ENCODE data around the gene NEK11. TPM values are rescaled to one million over a fixed set of nuclear protein-coding genes. Genes with fewer than 3 reads are reported as not detected.

NEK11 gene
- total RNA-seq, 1 donor from 2014 or later, result 7.1 TPM

DNA sequence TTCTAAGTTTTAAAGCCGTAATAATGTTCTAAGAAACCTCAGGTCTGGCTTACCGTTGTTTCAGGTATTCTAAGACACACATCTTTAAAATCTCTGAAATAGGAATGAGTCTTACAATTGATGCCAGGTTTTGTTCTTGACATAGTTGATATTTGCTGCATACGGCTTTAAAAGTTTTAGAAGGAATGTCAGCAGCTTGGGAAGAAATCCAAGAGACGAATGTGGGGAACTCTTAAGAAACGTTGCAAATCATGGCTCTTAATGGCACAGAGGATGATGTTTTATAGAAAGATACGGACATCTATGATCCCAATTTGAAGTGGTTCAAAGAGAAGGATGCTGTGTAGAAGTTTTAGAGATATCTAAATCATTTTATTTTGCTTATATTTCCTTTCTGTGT is 366.4 kb downstream of the NEK11 start:
- no peak overlapping the region for H3K4me3 Mint-ChIP-seq (ENCODE audit: unreplicated experiment)

DNA sequence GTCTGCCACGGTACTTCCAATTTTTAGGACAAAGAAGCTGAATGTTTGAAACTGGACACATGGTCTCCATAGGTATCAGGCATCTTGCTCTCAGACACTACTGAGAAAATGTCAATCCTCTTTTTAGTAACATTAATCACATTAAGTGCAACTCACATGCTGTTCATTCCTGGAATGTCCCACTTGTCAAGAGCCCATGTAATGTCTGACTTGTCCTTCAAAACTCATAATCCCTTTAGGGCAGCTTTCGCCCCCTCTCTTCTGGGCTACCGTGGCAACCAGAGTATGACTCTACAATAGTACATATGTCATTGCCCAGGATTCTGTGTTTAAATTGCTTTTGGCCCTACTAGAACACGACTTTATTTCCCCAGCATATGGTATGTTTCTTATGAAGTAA is 367.2 kb downstream of the NEK11 start:
- Histone ChIP-seq H3K27me3 (ENCODE audit: insufficient read depth, low read length) (no peaks in the 10 kb centered on the region), H3K4me2 (ENCODE audit: low read length) (no peak overlapping the region), H3K9me3 (ENCODE audit: insufficient read depth, low read depth, low read length) (peaks cover 2% of the 10 kb centered on the region), H3K9ac (ENCODE audit: low read length) (no peak overlapping the region), H3K27ac (ENCODE audit: low read depth, low read length) (no peak overlapping the region), H3K4me1 (ENCODE audit: insufficient read depth, low read length) (no peaks in the 10 kb centered on the region), H2AFZ (ENCODE audit: low read depth, low read length) (no peak overlapping the region), H4K20me1 (ENCODE audit: insufficient read depth, low read length) (no peaks in the 10 kb centered on the region), H3K79me2 (ENCODE audit: insufficient read depth, low read length) (no peaks in the 10 kb centered on the region), H3K36me3 (ENCODE audit: insufficient read depth, low read length) (no peaks in the 10 kb centered on the region), H3K4me3 (ENCODE audit: insufficient read depth, low read depth, low read length) (no peak overlapping the region)
- Mint-ChIP-seq H3K9me3 (ENCODE audit: unreplicated experiment) (no peaks in the 10 kb centered on the region), H3K27ac (ENCODE audit: unreplicated experiment) (no peak overlapping the region), H3K4me3 (ENCODE audit: unreplicated experiment) (no peak overlapping the region), H3K27me3 (ENCODE audit: low read depth, unreplicated experiment) (no peaks in the 10 kb centered on the region), H3K36me3 (ENCODE audit: low read depth, unreplicated experiment) (no peaks in the 10 kb centered on the region), H3K4me1 (ENCODE audit: low read depth, unreplicated experiment) (no peaks in the 10 kb centered on the region)
- TF ChIP-seq, protein P1, sequence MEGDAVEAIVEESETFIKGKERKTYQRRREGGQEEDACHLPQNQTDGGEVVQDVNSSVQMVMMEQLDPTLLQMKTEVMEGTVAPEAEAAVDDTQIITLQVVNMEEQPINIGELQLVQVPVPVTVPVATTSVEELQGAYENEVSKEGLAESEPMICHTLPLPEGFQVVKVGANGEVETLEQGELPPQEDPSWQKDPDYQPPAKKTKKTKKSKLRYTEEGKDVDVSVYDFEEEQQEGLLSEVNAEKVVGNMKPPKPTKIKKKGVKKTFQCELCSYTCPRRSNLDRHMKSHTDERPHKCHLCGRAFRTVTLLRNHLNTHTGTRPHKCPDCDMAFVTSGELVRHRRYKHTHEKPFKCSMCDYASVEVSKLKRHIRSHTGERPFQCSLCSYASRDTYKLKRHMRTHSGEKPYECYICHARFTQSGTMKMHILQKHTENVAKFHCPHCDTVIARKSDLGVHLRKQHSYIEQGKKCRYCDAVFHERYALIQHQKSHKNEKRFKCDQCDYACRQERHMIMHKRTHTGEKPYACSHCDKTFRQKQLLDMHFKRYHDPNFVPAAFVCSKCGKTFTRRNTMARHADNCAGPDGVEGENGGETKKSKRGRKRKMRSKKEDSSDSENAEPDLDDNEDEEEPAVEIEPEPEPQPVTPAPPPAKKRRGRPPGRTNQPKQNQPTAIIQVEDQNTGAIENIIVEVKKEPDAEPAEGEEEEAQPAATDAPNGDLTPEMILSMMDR (IDR thresholded peaks at IDR 0.05; ENCODE audit: insufficient read depth, low read depth, low read length), result no peak
- no peak for TF ChIP-seq EZH2 (IDR thresholded peaks at IDR 0.05; ENCODE audit: insufficient read depth, low read length)
- DNase-seq (ENCODE audit: low read depth) (no peak), FAIRE-seq (no peak)

More for the DNA sequence above, 366.4 kb downstream of the NEK11 start:
- Histone ChIP-seq H3K27me3 (ENCODE audit: insufficient read depth, low read length) (no peaks in the 10 kb centered on the region), H4K20me1 (ENCODE audit: insufficient read depth, low read length) (no peaks in the 10 kb centered on the region), H3K4me3 (ENCODE audit: insufficient read depth, low read depth, low read length) (no peak overlapping the region), H2AFZ (ENCODE audit: low read depth, low read length) (no peak overlapping the region), H3K4me1 (ENCODE audit: insufficient read depth, low read length) (no peaks in the 10 kb centered on the region), H3K4me2 (ENCODE audit: low read length) (no peak overlapping the region), H3K27ac (ENCODE audit: low read depth, low read length) (no peak overlapping the region), H3K36me3 (ENCODE audit: insufficient read depth, low read length) (no peaks in the 10 kb centered on the region), H3K9ac (ENCODE audit: low read length) (no peak overlapping the region), H3K9me3 (ENCODE audit: insufficient read depth, low read depth, low read length) (peaks cover 2% of the 10 kb centered on the region), H3K79me2 (ENCODE audit: insufficient read depth, low read length) (no peaks in the 10 kb centered on the region)
- FAIRE-seq (no peak), DNase-seq (ENCODE audit: low read depth) (no peak)
- peaks cover 2% of the 10 kb centered on the region for H3K4me1 Mint-ChIP-seq (ENCODE audit: low read depth, unreplicated experiment)
- no peak overlapping the region for H3K27ac Mint-ChIP-seq (ENCODE audit: unreplicated experiment)
- H3K9me3 Mint-ChIP-seq (ENCODE audit: unreplicated experiment), result no peaks in the 10 kb centered on the region
- no peak for TF ChIP-seq EZH2 (IDR thresholded peaks at IDR 0.05; ENCODE audit: insufficient read depth, low read length)
- TF ChIP-seq, protein P1 (IDR thresholded peaks at IDR 0.05; ENCODE audit: insufficient read depth, low read depth, low read length), result no peak
- H3K36me3 Mint-ChIP-seq (ENCODE audit: low read depth, unreplicated experiment), result no peaks in the 10 kb centered on the region
- no peaks in the 10 kb centered on the region for H3K27me3 Mint-ChIP-seq (ENCODE audit: low read depth, unreplicated experiment)

DNA sequence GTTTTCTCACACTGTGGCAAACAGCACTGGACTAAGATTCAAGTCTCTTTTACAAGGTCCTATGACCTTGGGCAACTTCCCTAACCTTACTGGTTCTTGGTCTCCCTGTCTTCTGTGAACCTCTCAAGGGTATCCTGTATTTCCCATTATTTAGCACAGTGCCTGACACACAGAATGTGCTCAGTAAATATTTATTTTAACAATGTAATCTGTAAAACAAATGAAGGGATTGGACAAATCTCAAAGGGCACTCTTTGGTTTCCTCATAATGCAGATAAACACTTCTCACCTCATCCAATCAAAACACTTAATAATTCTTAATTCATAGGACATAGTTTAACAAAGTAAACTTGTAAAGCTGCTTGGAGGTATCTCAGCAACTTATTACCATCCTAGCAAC is 367.7 kb downstream of the NEK11 start:
- no peak for TF ChIP-seq EZH2 (IDR thresholded peaks at IDR 0.05; ENCODE audit: insufficient read depth, low read length)
- TF ChIP-seq, protein P1 (IDR thresholded peaks at IDR 0.05; ENCODE audit: insufficient read depth, low read depth, low read length), result no peak
- Histone ChIP-seq H3K4me1 (ENCODE audit: insufficient read depth, low read length) (no peaks in the 10 kb centered on the region), H3K79me2 (ENCODE audit: insufficient read depth, low read length) (no peaks in the 10 kb centered on the region), H2AFZ (ENCODE audit: low read depth, low read length) (no peak overlapping the region), H3K27me3 (ENCODE audit: insufficient read depth, low read length) (no peaks in the 10 kb centered on the region), H3K27ac (ENCODE audit: low read depth, low read length) (no peak overlapping the region), H3K9me3 (ENCODE audit: insufficient read depth, low read depth, low read length) (peaks cover 2% of the 10 kb centered on the region), H3K4me3 (ENCODE audit: insufficient read depth, low read depth, low read length) (no peak overlapping the region), H3K36me3 (ENCODE audit: insufficient read depth, low read length) (no peaks in the 10 kb centered on the region), H3K4me2 (ENCODE audit: low read length) (no peak overlapping the region), H3K9ac (ENCODE audit: low read length) (no peak overlapping the region), H4K20me1 (ENCODE audit: insufficient read depth, low read length) (no peaks in the 10 kb centered on the region)
- no peaks in the 10 kb centered on the region for H3K4me1 Mint-ChIP-seq (ENCODE audit: low read depth, unreplicated experiment)
- H3K36me3 Mint-ChIP-seq (ENCODE audit: low read depth, unreplicated experiment), result no peaks in the 10 kb centered on the region
- no peaks in the 10 kb centered on the region for H3K9me3 Mint-ChIP-seq (ENCODE audit: unreplicated experiment)
- DNase-seq (ENCODE audit: low read depth) (no peak), FAIRE-seq (no peak)
- no peak overlapping the region for H3K4me3 Mint-ChIP-seq (ENCODE audit: unreplicated experiment)
- no peak overlapping the region for H3K27ac Mint-ChIP-seq (ENCODE audit: unreplicated experiment)
- no peaks in the 10 kb centered on the region for H3K27me3 Mint-ChIP-seq (ENCODE audit: low read depth, unreplicated experiment)
